Type B pancreatic cell (in vitro differentiated cells): ENCODE data around the gene ZMYND8. TPM values are rescaled to one million over a fixed set of nuclear protein-coding genes. Genes with fewer than 3 reads are reported as not detected.
"Not testable (repeated sequence)": the region's sequence is repeated elsewhere in the genome, so short reads cannot be mapped to it uniquely, and the experiment has no call there.

ENCODE experiments used
- DNase-seq: peaks from one replicate; pipeline ENCODE4 v3.0.0; 2021; ENCODE audit warnings: mixed read lengths; ENCODE audit not compliant: unreplicated experiment; ENCODE audit errors: extremely low spot score
- H3K27ac Mint-ChIP-seq: 2 replicates; pipeline ENCODE4 v1.8.0; 2021; ENCODE audit warnings: mild to moderate bottlenecking, mixed read lengths
- H3K27me3 Mint-ChIP-seq: 2 replicates; pipeline ENCODE4 v1.8.0; 2021; ENCODE audit warnings: mixed read lengths
- H3K36me3 Mint-ChIP-seq: 2 replicates; pipeline ENCODE4 v1.8.0; 2021; ENCODE audit warnings: mixed read lengths
- H3K4me1 Mint-ChIP-seq: one replicate; pipeline ENCODE4 v1.8.0; 2021; ENCODE audit warnings: mixed read lengths; ENCODE audit not compliant: unreplicated experiment
- H3K4me3 Mint-ChIP-seq: 2 replicates; pipeline ENCODE4 v1.8.0; 2021; ENCODE audit warnings: mild to moderate bottlenecking, mixed read lengths
- H3K9me3 Mint-ChIP-seq: 2 replicates; pipeline ENCODE4 v1.8.0; 2021; ENCODE audit warnings: mixed read lengths
- CTCF ChIP-seq: fragments of 200-600 bp; sonication (generic); conservative IDR thresholded peaks from 2 replicates; pipeline ENCODE4 v1.5.0; 2021; ENCODE audit warnings: antibody characterized with exemption, mild to moderate bottlenecking
- total RNA-seq: library from RNA; stranded (reverse); gene quantifications from 2 replicates; pipeline ENCODE4 v1.2.1, GENCODE V29; 2021; ENCODE audit warnings: low replicate concordance

Gene ZMYND8
- total RNA-seq, 1 donor from 2014 or later = 58.9 TPM

DNA sequence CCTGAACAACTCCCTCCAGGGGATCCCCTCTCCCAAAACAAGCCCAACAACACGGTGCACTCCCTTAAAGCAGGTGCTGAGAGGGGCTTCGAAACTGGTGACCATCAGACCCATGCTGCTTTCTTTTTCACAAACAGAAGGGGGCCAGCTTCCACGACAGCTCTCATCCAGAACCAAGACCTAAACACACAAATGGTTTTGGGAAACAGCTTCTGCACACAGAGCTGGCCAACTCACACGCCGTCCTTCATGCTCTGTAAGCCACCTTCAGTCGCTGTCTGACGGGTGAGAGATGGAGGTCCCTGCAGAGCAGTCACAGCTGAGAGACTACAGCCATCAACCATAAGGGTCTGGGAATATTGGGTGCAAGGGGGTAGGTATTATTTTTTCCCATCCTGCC, 76.3 kb downstream of the ZMYND8 start:
- Mint-ChIP-seq H3K36me3 (peaks cover 56% of the 10 kb centered on the region), H3K27ac (no peak overlapping the region), H3K4me1 (peaks cover 28% of the 10 kb centered on the region), H3K4me3 (no peak overlapping the region), H3K9me3 (no peaks in the 10 kb centered on the region), H3K27me3 (no peaks in the 10 kb centered on the region)
- no peak for DNase-seq
- no peak for TF ChIP-seq CTCF

- Mint-ChIP-seq H3K9me3 (no peaks in the 10 kb centered on the region), H3K36me3 (peaks cover 52% of the 10 kb centered on the region), H3K27me3 (no peaks in the 10 kb centered on the region), H3K4me1 (peaks cover 37% of the 10 kb centered on the region), H3K27ac (no peak overlapping the region), H3K4me3 (no peak overlapping the region)
- no peak for TF ChIP-seq CTCF
- DNase-seq = no peak
Observed at GRCh38 chr20:47278907-47279348, 77.6 kb downstream of the ZMYND8 start.

GRCh38 chr20:47277535-47277872, 79.0 kb downstream of the ZMYND8 start:
- Mint-ChIP-seq H3K27ac (peak overlapping the region; percentile 68), H3K4me1 (peaks cover 47% of the 10 kb centered on the region), H3K36me3 (peaks cover 49% of the 10 kb centered on the region)
- not testable (repeated sequence) for H3K4me3 Mint-ChIP-seq, H3K27me3 Mint-ChIP-seq, H3K9me3 Mint-ChIP-seq, DNase-seq

GRCh38 chr20:47276851-47277534, 79.5 kb downstream of the ZMYND8 start:
- no peak for TF ChIP-seq CTCF
- H3K27me3 Mint-ChIP-seq = no peaks in the 10 kb centered on the region
- peak overlapping the region; percentile 68 for H3K27ac Mint-ChIP-seq
- H3K36me3 Mint-ChIP-seq = peaks cover 50% of the 10 kb centered on the region
- peaks cover 45% of the 10 kb centered on the region for H3K4me1 Mint-ChIP-seq
- H3K4me3 Mint-ChIP-seq = no peak overlapping the region
- no peak for DNase-seq
- H3K9me3 Mint-ChIP-seq = no peaks in the 10 kb centered on the region

- no peak overlapping the region for H3K4me3 Mint-ChIP-seq
- no peaks in the 10 kb centered on the region for H3K27me3 Mint-ChIP-seq
- H3K4me1 Mint-ChIP-seq = peaks cover 44% of the 10 kb centered on the region
- no peak for TF ChIP-seq CTCF
- peaks cover 42% of the 10 kb centered on the region for H3K36me3 Mint-ChIP-seq
- H3K9me3 Mint-ChIP-seq = no peaks in the 10 kb centered on the region
- no peak overlapping the region for H3K27ac Mint-ChIP-seq
- DNase-seq = no peak
Observed at GRCh38 chr20:47276251-47276650, 80.2 kb downstream of the ZMYND8 start.

GRCh38 chr20:47275548-47275947, 81.0 kb downstream of the ZMYND8 start:
- Mint-ChIP-seq H3K9me3 (no peaks in the 10 kb centered on the region), H3K4me3 (no peak overlapping the region), H3K27me3 (no peaks in the 10 kb centered on the region), H3K27ac (no peak overlapping the region), H3K36me3 (peaks cover 37% of the 10 kb centered on the region), H3K4me1 (peaks cover 38% of the 10 kb centered on the region)
- DNase-seq = no peak
- TF ChIP-seq CTCF = no peak
